GM18505 (cell line): ENCODE measurements around the gene TEKTIP1.

ENCODE experiments used
- ATAC-seq: cut with Tn5 transposase; IDR thresholded peaks from one replicate; pipeline ENCODE4 v1.9.1; 2021; ENCODE audit not compliant: unreplicated experiment
- POLR2A ChIP-seq: IDR thresholded peaks from 4 replicates; pipeline ENCODE4 v1.6.1; 2011; ENCODE audit warnings: borderline replicate concordance; ENCODE audit not compliant: insufficient read depth, insufficient read length; ENCODE audit errors: extremely low read depth

Gene TEKTIP1

DNA sequence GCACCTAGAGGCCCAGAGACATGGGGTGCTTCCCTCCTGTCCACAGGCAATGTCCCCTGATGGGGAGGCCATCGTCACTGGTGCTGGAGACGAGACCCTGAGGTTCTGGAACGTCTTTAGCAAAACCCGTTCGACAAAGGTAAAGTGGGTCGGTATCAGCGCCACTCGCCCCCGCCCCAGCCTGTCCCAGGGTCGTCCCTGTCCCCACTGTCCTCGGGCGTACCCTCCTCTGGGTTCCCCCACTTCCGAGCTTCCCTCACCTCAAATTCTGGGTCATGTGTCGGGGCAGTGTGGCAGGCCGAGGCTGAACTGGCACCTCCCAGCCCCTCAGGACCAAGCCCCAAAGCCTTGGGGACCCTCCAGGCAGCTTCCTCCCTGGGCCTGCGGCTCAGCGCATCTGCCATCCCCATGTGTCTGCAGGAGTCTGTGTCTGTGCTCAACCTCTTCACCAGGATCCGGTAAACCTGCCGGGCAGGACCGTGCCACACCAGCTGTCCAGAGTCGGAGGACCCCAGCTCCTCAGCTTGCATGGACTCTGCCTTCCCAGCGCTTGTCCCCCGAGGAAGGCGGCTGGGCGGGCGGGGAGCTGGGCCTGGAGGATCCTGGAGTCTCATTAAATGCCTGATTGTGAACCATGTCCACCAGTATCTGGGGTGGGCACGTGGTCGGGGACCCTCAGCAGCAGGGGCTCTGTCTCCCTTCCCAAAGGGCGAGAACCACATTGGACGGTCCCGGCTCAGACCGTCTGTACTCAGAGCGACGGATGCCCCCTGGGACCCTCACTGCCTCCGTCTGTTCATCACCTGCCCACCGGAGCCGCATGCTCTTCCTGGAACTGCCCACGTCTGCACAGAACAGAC is 4.4 kb upstream of the TEKTIP1 start:
- ATAC-seq, result no peak
- TF ChIP-seq POLR2A, result no peak

DNA sequence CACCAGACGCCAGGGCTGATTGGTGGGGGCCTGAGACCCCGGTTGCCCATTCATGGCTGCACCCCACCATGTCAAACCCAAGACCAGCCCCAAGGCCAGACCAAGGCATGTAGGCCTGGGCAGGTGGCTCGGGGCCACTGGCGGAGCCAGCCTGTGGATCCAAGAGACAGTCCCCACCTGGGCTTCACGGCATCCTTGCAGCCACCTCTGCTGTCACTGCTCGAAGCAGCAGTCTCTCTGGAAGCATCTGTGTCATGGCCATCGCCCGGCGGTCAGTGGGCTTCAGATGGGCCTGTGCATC is 3.8 kb upstream of the TEKTIP1 start:
- ATAC-seq, result no peak
- TF ChIP-seq POLR2A, result no peak

DNA sequence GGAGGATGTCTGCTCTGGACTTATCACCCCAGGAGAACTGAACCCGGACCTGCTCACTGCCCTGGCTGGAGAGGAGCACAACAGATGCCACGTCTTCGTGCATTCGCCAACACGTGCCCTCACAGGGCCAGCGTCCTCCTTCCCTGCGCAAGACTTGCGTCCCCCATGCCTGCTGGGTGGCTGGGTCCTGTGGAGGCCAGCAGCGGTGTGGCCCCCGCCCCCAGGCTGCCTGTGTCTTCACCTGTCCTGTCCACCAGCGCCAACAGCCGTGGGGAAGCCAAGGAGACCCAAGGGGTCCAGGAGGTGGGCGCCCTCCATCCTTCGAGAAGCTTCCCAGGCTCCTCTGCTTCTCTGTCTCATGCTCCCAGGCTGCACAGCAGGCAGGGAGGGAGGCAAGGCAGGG is 3.4 kb upstream of the TEKTIP1 start:
- no peak for TF ChIP-seq POLR2A
- no peak for ATAC-seq

DNA sequence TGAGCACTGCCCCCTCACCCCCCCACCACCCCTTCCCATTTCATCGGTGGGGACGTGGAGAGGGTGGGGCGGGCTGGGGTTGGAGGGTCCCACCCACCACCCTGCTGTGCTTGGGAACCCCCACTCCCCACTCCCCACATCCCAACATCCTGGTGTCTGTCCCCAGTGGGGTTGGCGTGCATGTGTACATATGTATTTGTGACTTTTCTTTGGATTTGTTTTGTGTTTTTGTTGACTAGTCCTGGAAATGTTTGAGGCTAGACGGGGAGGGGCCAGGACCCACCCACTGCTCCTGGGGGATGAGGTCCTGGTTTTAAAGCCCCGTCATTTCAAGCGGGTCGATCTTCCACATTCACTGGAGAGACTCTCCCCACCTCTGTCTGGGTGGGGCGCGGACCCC is 3.0 kb upstream of the TEKTIP1 start:
- no peak for TF ChIP-seq POLR2A

DNA sequence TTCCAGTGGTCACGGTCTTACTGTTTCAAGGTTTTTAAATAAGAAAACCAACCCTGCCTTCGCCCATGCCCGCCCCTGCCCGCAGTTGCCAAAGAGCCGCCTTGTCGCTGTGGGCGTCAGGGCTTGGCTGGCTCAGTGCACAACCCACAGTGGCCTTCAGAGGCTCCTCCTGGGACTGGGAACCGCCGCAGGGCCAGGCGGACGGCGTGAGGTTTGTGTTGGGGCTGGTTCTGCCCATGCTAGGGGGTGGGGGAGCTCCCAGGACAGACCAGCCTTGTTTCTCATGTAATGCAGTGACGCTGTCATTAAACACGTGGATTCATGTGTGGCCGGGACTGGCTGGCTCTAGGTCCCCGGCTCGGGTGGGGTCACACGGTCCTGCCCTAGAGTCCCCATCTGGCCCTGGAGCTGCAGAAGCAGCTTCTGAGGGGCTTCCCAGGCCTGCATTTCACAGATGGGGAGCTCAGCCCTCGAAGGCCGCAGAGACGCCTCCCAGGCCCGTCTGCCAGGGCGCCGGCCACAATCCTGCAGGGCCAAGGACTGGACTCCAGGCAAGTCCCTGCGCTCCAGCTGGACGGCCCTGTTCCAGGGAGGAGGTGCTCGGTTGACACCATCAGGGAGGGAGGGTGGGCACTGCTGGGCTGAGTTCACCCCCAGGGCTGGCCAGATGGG is 2.4 kb upstream of the TEKTIP1 start:
- ATAC-seq, result no peak
- no peak for TF ChIP-seq POLR2A

More for the DNA sequence above, 3.0 kb upstream of the TEKTIP1 start:
- no peak for ATAC-seq

DNA sequence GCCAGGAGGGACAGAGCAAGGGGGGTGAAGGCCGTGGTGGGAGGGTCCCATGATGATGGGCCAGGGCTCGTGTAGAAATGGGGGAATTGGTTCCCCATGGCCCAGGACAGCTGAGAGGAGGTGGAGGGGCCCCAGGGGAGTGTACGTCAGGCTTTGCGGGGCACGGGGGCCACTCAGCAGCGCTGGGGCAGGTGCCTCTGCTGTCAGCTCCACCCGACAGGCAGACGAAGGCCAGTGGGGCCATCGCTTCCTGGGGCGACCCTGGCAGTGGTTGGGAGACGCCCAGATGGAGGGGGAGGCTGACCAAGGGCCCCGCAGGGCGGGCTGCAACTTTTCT is 1.9 kb upstream of the TEKTIP1 start:
- ATAC-seq, result no peak
- TF ChIP-seq POLR2A, result no peak

DNA sequence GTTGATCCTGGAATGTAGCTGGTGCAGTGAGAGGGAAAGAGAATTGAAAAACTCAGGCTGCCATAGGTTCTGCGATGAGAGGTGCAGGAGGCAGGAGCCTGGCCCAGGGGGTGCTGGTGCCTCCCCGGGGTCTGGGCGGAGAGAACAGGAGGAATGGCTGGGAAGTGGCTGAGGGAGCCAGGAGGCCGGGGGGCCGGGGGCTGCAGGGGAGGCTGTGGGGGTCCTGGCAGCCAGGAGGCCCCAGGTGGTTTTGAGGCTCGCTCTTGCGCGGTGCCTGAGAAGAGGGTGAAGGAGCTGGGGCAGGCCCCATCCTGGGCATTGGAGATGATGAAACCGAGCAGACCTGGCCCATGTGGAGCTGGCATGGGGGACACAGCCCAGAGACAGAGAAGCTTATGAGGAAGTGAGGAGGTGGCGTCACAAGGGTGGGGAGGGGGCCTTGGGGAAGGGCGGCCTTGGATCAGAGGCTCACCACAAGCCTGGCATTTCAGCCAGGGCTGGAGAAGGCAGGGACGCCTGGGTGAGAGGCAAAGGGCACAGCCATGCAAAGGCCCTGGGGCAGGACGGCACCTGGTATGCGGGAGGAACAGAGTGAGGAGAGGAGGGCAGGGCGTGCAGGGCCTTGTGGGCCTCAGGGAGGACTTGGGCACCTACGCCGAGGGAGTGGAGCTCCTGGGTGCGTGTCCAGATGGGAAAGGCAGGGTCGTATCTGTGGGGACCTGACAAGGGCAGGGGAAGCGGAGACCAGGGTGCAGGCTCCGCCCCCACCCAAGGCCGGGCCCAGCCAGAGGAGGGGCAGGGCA is 1.3 kb upstream of the TEKTIP1 start:
- no peak for ATAC-seq
- TF ChIP-seq POLR2A, result no peak

DNA sequence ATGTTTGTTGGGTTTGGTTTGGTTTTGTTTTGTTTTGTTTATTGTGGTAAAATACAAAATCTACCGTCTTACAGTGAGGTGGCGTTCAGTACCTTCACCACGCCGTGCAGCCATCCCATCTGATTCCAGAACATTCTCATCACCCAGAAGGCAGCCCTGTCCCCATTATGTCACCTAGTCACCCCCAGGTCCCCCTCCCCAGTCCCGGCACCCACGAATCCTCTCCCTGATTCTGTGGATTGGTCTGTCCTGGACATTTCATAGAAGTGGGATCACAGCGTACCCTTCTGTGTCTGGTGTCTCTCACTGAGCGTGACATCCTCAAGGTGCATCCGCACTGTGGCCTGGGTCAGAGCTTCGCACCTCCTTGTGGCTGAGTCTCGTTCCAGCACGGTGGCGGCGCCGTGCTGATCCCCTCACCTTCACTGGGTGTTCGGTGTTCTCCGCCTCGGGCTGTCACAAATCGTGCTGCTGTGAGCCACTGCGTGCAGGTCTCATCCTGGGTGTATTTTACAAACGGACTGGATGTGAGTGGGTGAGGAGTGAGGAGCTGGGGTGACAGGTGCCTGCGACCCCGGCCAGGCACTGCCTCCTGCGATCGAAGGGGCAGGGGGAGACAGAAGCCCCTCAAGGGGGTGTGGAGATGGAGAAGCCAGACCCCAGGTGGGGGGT is 580 bp upstream of the TEKTIP1 start:
- no peak for ATAC-seq
- TF ChIP-seq POLR2A, result no peak

DNA sequence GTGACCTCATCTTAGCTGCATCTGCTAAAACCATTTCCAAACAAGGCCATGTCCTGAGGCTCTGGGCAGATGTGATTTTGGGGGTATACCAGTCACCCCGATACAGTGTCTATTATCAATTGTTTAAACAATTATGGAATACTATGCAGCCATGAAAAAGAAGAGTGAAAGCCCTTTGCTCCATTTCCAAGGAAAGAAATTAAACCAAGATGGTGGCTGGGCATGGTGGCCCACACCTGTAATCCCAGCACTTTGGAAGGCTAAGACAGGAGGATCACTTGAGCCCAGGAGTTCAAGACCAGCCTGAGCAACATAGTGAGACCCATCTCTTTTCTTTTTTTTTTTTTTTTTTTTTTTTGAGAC is 763 bp downstream of the TEKTIP1 start:
- ATAC-seq, result no peak
- no peak for TF ChIP-seq POLR2A

DNA sequence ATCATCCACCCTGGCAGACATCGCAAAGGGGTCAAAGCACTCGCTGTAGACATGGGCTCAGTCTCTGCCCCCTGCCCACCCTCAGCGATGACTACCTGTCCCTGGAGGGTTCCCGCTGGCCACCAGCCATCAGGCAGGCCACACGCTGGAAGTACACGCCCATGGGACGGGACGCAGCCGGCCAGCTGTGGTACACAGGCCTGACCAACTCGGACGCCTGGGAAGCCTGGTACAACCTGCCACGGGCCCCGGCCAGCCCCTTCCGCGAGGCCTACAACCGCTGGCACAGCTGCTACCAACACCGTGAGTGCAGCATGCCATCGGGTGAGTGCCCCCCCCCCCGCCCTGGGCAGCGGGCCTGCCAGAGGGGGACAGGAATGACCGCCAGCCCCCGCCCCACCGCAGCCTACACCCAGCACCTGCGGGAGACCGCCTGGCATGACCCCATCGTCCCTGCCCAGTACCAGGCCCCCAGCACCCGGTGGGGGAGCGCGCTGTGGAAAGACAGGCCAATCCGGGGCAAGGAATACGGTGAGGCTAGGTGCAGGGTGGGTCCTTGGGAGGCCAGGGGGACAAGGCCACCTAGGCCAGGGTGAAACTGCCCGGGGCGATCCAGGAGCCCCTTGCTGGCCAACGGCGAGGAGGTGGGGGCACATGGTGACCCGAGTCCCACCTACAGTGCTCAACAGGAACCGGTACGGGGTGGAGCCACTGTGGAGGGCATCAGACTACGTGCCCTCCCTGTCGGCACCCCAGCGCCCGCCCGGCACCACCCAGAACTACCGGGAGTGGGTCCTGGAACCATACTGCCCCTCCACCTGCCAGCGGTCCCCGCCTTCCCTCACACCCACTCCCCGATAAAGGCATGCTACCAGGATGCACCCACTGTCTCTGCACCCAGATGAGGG is 4.4 kb downstream of the TEKTIP1 start:
- no peak for ATAC-seq
- no peak for TF ChIP-seq POLR2A

DNA sequence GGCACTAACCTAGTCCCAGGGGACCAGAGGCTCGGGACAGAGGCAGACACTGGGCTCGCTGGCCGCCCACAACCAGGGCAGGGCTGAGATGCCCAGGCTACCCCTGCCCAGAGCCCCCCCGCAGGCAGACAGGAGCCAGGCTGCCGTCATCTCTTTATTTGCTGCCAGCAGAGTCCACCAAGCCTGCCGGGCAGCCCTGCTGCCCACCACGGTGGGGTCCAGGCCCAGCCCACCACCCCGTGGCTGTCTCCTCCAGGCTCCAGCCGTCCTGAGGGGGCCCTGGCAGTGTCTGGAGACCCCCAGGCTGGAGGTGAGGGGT is 5.0 kb downstream of the TEKTIP1 start:
- no peak for TF ChIP-seq POLR2A
- ATAC-seq, result no peak

DNA sequence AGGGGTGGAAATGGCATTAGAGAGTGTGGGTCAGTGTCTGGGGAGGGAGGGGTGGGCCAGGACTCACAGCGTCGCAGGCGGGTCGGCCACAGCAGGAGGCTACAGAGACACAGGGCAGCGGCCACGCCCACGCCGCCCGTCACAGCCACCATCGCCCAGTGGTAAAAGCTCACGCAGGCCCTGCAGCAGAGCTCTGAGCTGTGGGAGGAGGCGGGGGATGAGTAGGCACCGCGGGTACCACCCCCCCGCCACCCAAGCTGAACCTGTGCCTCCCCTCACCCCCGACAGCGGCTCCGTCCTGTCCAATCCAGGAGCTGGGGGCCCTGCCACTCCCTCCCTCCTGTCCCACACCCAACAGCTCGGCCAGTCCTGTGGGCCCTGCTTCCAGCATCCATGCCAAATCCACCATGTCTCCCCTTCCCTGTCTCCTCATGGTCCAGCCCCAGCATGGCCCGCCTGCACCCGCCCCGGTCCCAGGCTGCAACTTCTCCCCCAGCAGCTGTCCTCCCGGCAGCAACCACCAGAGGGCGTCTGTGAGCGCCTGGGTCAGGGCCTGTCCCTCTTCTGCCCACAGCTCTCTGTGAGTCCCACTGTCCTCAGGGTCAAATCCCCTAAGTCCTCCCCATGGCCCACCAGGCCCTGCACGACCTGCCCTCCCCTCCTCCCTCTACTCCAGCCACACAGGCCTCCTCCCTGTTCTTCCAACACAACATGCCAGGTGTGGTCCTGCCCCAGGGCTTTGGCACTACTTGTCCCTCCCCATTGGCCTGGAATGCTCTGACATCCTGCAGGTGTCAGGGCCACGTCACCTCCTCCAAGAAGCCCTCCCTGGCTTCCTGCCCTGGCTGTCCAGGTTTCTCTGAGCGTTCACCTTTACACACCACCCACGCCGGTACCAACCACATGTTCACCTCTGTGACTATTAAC is 6.0 kb downstream of the TEKTIP1 start:
- ATAC-seq, result no peak
- no peak for TF ChIP-seq POLR2A

DNA sequence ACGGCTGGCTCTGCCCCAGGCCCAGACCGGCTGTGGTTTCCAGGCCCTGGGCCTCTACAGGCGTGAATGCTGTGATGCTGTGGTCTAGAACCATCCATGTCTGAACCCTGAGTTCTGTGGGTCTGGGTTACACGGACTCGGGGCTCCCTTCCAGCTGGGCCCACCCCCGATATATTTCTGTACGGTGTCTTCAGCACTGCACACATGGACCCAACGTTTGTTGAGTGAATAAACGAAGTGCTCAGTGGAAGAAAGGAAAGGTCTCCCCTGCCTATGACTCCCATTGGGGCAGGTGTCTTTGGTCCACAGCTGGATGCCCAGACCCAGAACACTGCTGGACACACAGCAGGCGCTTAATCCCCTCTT is 6.7 kb downstream of the TEKTIP1 start:
- no peak for ATAC-seq

More for the DNA sequence above, 6.7 kb downstream of the TEKTIP1 start:
- no peak for TF ChIP-seq POLR2A
